Urinary bladder (tissue), 4 donors: ENCODE data around the gene FCHSD2. TPM values are rescaled to one million over a fixed set of nuclear protein-coding genes. Genes with fewer than 3 reads are reported as not detected.
"Not testable (repeated sequence)": the region's sequence is repeated elsewhere in the genome, so short reads cannot be mapped to it uniquely, and the experiment has no call there.

ENCODE experiments used
- DNase-seq: peaks from one replicate; pipeline ENCODE4 v3.0.0-alpha.2; 2015; ENCODE audit errors: extremely low spot score
- H3K27ac ChIP-seq: one replicate; pipeline ENCODE4 v1.5.1; 2013; ENCODE audit warnings: low read depth, mild to moderate bottlenecking, moderate library complexity
- H3K36me3 ChIP-seq: one replicate; pipeline ENCODE4 v1.6.1; 2013; ENCODE audit warnings: mild to moderate bottlenecking, moderate library complexity; ENCODE audit not compliant: insufficient read depth
- H3K4me1 ChIP-seq: one replicate; pipeline ENCODE4 v1.6.1; 2013; ENCODE audit warnings: mild to moderate bottlenecking, moderate library complexity; ENCODE audit not compliant: insufficient read depth
- H3K4me3 ChIP-seq: one replicate; pipeline ENCODE4 v1.5.1; 2013; ENCODE audit warnings: low read depth, low read length
- WGBS: extraction: QIAGEN DNeasy Blood & Tissue Kit; methylation state at CpG from one replicate; pipeline ENCODE4 v1.1.7; 2013; 5-methylcytosine and 5-hydroxymethylcytosine counted together
- polyA plus RNA-seq: library from polyadenylated mRNA; stranded (reverse); fragments of 200-250 nt; gene quantifications from one replicate; pipeline ENCODE4 v1.2.3, GENCODE V29; 2013
- total RNA-seq: library from RNA; depleted of rRNA; stranded (reverse); fragments of >200 nt; gene quantifications from one replicate; pipeline ENCODE4 v1.2.3, GENCODE V29; 2014
- donor health status: healthy with polysubstance abuse.
- donor health status: healthy.

FCHSD2 gene
- total and polyA plus RNA-seq, 2 donors = 21.4 to 40.5 TPM

DNA sequence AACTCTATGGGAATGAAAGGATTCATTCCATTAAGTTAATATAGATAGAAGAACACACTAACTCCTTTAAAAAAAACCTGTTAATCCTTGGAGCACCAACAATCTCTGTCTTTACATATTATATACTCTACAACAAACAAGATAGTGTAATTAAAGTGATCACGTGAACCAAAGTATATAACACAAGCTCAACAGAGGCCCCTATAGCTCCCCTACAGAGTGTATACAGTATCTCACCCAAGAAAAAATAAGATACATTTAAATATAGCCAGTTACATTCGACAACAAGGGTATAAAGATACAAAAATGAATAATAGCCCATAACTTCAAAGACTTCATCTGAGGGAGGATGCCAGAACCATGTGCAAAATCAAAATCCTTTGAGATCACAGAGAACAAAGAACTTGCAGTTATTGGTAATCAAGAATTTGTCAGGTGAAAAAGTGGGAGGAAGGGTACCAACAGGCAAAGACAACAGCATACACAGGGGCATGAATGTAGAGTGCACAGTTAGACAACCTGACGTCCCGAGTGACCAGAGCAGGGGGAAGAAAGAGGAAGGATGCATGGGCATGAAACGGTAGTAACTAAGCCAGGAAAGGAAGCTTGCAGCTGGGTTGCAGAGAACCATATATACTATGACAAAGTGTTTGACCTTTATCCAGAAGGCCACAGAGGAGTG, 4.7 kb downstream of the FCHSD2 start:
- no peak for DNase-seq
- H3K36me3 ChIP-seq = no peaks in the 10 kb centered on the region
- no peaks in the 10 kb centered on the region for H3K4me1 ChIP-seq

GRCh38 chr11:73136722-73137121, 5.4 kb downstream of the FCHSD2 start:
- not testable (repeated sequence) for H3K27ac ChIP-seq, H3K4me1 ChIP-seq, H3K36me3 ChIP-seq, DNase-seq, H3K4me3 ChIP-seq
- WGBS = 95% methylated on average over 8 of the region's 8 CpGs

More for the DNA sequence above, 4.7 kb downstream of the FCHSD2 start:
- Histone ChIP-seq H3K4me3 (no peak overlapping the region), H3K27ac (no peak overlapping the region)
- WGBS = 78% methylated on average over 5 of the region's 5 CpGs

GRCh38 chr11:73135346-73136284, 6.5 kb downstream of the FCHSD2 start:
- WGBS = 67% methylated on average over 6 of the region's 6 CpGs
- no peaks in the 10 kb centered on the region for H3K4me1 ChIP-seq

DNA sequence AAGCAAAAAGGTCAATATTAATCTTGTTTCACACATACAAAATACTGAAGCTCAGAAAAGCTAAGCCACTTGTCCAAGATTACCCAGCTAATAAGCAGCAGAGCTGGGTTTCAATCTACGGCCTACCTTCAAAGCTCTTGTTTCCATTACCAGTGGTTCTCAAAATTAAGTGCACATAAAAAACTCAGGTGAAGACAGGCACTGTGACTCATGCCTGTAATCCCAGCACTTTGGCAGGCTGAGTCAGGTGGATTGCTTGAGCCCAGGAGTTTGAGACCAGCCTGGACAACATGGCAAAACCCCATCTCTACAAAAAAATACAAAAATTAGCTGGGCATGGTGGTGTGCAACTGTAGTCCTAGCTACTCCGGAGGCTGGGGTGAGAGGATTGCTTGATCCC, 9.8 kb downstream of the FCHSD2 start:
- H3K4me3 ChIP-seq, H3K4me1 ChIP-seq, DNase-seq, H3K27ac ChIP-seq, H3K36me3 ChIP-seq: not testable (repeated sequence)
- 91% methylated on average over 2 of the region's 2 CpGs for WGBS

More at GRCh38 chr11:73135346-73136284, 6.5 kb downstream of the FCHSD2 start:
- Histone ChIP-seq H3K27ac (no peak overlapping the region), H3K36me3 (no peaks in the 10 kb centered on the region), H3K4me3 (no peak overlapping the region)
- no peak for DNase-seq

DNA sequence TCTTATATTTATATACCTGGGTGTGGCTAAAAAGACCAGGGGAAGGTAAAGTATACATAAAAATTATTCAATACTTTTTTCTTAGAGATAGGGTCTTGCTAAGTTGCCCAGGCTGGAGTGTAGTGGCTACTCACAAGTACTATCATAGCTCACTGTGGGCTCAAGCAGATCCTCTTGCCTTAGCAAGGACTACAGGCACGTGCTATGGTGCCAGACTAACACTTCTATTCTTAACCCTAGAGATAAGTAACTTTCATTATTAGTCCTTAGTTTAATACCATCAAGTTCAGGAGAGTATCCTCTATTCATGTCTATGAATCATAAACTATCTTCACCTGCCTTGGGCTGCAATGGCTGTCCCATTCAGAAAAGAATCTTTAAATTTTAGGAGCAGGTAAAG, 11.9 kb downstream of the FCHSD2 start:
- Histone ChIP-seq H3K36me3 (no peaks in the 10 kb centered on the region), H3K4me3 (no peak overlapping the region), H3K27ac (no peak overlapping the region), H3K4me1 (no peaks in the 10 kb centered on the region)
- 81% methylated on average over 1 of the region's 1 CpG for WGBS
- DNase-seq = no peak

- H3K4me3 ChIP-seq = no peak overlapping the region
- no peaks in the 10 kb centered on the region for H3K36me3 ChIP-seq
- DNase-seq = no peak
- no peaks in the 10 kb centered on the region for H3K4me1 ChIP-seq
- no peak overlapping the region for H3K27ac ChIP-seq
- WGBS = 96% methylated on average over 10 of the region's 10 CpGs
Measured at GRCh38 chr11:73129198-73129597, 12.9 kb downstream of the FCHSD2 start.

- Histone ChIP-seq H3K4me1 (no peaks in the 10 kb centered on the region), H3K36me3 (no peaks in the 10 kb centered on the region), H3K4me3 (no peak overlapping the region), H3K27ac (no peak overlapping the region)
- DNase-seq = no peak
- 62% methylated on average over 6 of the region's 6 CpGs for WGBS
Measured at GRCh38 chr11:73126804-73127480, 15.2 kb downstream of the FCHSD2 start.

- no peak overlapping the region for H3K4me3 ChIP-seq
- no peak overlapping the region for H3K27ac ChIP-seq
- no peaks in the 10 kb centered on the region for H3K36me3 ChIP-seq
- H3K4me1 ChIP-seq = peaks cover 1% of the 10 kb centered on the region
- no peak for DNase-seq
Measured at GRCh38 chr11:73124800-73125199, 17.3 kb downstream of the FCHSD2 start.

GRCh38 chr11:73123892-73124291, 18.2 kb downstream of the FCHSD2 start:
- not testable (repeated sequence) for DNase-seq, H3K4me1 ChIP-seq, H3K27ac ChIP-seq, H3K4me3 ChIP-seq, H3K36me3 ChIP-seq
- WGBS = 99% methylated on average over 4 of the region's 4 CpGs

DNA sequence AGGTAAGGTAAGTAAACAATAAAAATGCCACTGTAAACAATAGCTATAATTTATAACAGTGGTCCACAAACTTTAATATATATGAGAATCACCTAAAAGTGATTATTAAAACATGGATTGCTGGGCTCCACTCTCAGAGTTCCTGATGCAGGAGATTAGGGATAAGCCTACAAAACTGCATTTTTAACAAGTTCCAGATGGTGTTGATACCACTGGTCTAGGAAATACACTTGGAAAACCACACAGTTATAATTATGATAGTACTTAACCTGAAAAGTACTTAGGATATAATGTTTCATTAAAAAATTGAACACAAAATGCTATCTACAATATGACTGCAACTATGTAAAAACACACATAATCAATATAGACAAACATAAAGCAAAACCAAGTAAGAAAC, 20.4 kb downstream of the FCHSD2 start:
- no peak overlapping the region for H3K27ac ChIP-seq
- H3K4me3 ChIP-seq = no peak overlapping the region
- H3K4me1 ChIP-seq = peaks cover 1% of the 10 kb centered on the region
- no peak for DNase-seq
- H3K36me3 ChIP-seq = no peaks in the 10 kb centered on the region

- Histone ChIP-seq H3K36me3 (no peaks in the 10 kb centered on the region), H3K4me1 (peaks cover 1% of the 10 kb centered on the region), H3K4me3 (no peak overlapping the region), H3K27ac (no peak overlapping the region)
- 88% methylated on average over 2 of the region's 2 CpGs for WGBS
- no peak for DNase-seq
Measured at GRCh38 chr11:73117071-73117470, 25.0 kb downstream of the FCHSD2 start.

DNA sequence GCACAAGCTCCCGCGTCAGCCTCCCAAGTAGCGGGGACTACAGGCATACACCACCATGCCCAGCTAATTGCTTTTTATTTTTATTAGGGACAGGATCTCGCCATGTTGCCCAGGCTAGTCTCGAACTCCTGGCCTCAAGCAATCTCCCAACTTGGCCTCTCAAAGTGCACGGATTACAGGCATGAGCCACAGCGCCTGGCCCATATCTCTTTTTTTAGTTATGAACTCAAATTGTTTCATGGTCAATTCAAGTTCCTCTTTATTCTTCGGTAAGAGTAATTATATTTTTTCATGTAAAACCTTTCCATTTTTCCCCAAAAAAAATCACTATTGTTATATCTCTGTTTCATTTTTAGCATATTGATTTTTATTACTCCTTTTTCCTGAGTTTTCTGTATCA, 25.5 kb downstream of the FCHSD2 start:
- no peak for DNase-seq

DNA sequence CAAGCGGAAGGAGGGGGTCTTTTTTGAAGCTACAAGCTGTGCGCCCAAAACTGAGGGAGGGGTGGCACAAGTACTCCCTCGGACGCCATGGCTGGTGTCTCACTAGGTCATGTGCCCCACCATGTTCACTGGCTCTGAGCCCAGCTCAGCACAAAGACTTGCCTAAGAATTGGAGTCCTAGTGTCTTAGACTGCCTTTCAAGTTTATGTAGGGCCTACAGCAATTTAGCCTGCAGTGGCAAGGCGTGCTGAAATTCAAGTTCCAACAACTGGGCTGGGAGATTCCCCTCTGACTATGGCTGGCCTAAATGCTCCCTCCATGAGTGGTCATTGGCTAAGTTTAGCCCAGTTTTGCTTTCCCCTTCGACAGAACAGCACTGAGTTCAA, 27.3 kb downstream of the FCHSD2 start:
- H3K4me1 ChIP-seq = no peaks in the 10 kb centered on the region
- 97% methylated on average over 6 of the region's 6 CpGs for WGBS

More for the DNA sequence above, 25.5 kb downstream of the FCHSD2 start:
- Histone ChIP-seq H3K4me1 (peaks cover 1% of the 10 kb centered on the region), H3K27ac (no peak overlapping the region), H3K4me3 (no peak overlapping the region), H3K36me3 (no peaks in the 10 kb centered on the region)
- 94% methylated on average over 8 of the region's 8 CpGs for WGBS

More for the DNA sequence above, 27.3 kb downstream of the FCHSD2 start:
- H3K36me3 ChIP-seq = no peaks in the 10 kb centered on the region
- no peak for DNase-seq
- H3K27ac ChIP-seq = no peak overlapping the region
- no peak overlapping the region for H3K4me3 ChIP-seq
